Spleen (tissue), 11 donors: ENCODE measurements around the gene GALNT5. TPM values are rescaled to one million over a fixed set of nuclear protein-coding genes. Genes with fewer than 3 reads are reported as not detected.
A peak's percentile ranks its signal among the peaks of the same experiment; 100 is the strongest.

Experiments used
- DNase-seq: peaks from one replicate; pipeline ENCODE4 v3.0.0-alpha.2; 2020
- H3K27ac ChIP-seq, 8 donors: fragments of 200-600 bp; sonication (generic) in 7 of 8; 1 replicate in 4 of 8; 2 replicates in 4 of 8; pipeline versions ENCODE4 v1.5.0 to v1.8.0; 2016 to 2021; ENCODE audit warnings: inconsistent platforms in 4 of 8, mild to moderate bottlenecking in 4 of 8, moderate library complexity in 1 of 8
- H3K27me3 ChIP-seq, 7 donors: fragments of 200-600 bp; sonication (generic) in 6 of 7; replicated peaks in 1 of 7; 1 replicate in 4 of 7; 2 replicates in 3 of 7; pipeline versions ENCODE4 v1.5.0 to v1.8.0; 2016 to 2021; ENCODE audit warnings: inconsistent platforms in 3 of 7, mild to moderate bottlenecking in 1 of 7
- H3K36me3 ChIP-seq, 6 donors: fragments of 200-600 bp; sonication (generic) in 5 of 6; 1 replicate in 4 of 6; 2 replicates in 2 of 6; pipeline versions ENCODE4 v1.5.0 to v1.8.0; 2016 to 2021; ENCODE audit warnings: inconsistent platforms in 2 of 6
- H3K4me1 ChIP-seq, 6 donors: fragments of 200-600 bp; sonication (generic) in 5 of 6; 1 replicate in 3 of 6; 2 replicates in 3 of 6; pipeline versions ENCODE4 v1.5.0 to v1.8.0; 2016 to 2021; ENCODE audit warnings: inconsistent platforms in 3 of 6
- H3K4me3 ChIP-seq, 8 donors: fragments of 200-600 bp; sonication (generic) in 7 of 8; 1 replicate in 4 of 8; 2 replicates in 4 of 8; pipeline versions ENCODE4 v1.5.0 to v1.8.0; 2016 to 2021; ENCODE audit warnings: inconsistent platforms in 4 of 8, mild to moderate bottlenecking in 4 of 8, moderate library complexity in 2 of 8
- H3K9me3 ChIP-seq, 8 donors: fragments of 200-600 bp; sonication (generic) in 7 of 8; 1 replicate in 4 of 8; 2 replicates in 4 of 8; pipeline versions ENCODE4 v1.5.0 to v1.8.0; 2016 to 2021; ENCODE audit warnings: inconsistent platforms in 4 of 8
- CTCF ChIP-seq, 11 experiments: fragments of 200-600 bp in 7 of 11; fragments of 450-650 bp in 4 of 11; sonication (generic) in 4 of 11; IDR thresholded peaks in 8 of 11; conservative IDR thresholded peaks in 3 of 11; 1 replicate in 7 of 11; 2 replicates in 4 of 11; pipeline versions ENCODE4 v1.4.0 to v1.8.0; 2016 to 2021; ENCODE audit warnings: antibody characterized with exemption in 11 of 11, inconsistent platforms in 4 of 11, mild to moderate bottlenecking in 1 of 11
- POLR2A ChIP-seq, 3 donors: fragments of 450-650 bp; IDR thresholded peaks; one replicate each; pipeline ENCODE4 v1.5.1; 2017; ENCODE audit warnings: antibody characterized with exemption in 3 of 3, mild to moderate bottlenecking in 1 of 3
- POLR2AphosphoS5 ChIP-seq, 3 donors: sonication (generic); formaldehyde crosslinking; IDR thresholded peaks; one replicate each; pipeline ENCODE4 v1.5.1; 2017; ENCODE audit warnings: antibody characterized with exemption in 3 of 3
- WGBS, 5 donors: extraction: QIAGEN DNeasy Blood & Tissue Kit in 3 of 5; methylation state at CpG; one replicate each; pipeline versions ENCODE4 v1.1.5 to v1.1.7; 2013 to 2018; 5-methylcytosine and 5-hydroxymethylcytosine counted together
- intact Hi-C: fragments of 100-400 bp; cut with DNase I; formaldehyde crosslinking; loops from one replicate; pipeline ENCODE4 v1.15.0; 2023; ENCODE audit warnings: low total_unique reads
- polyA plus RNA-seq, 3 donors: library from polyadenylated mRNA; stranded (reverse); fragments of 200-250 nt; gene quantifications; one replicate each; pipeline ENCODE4 v1.2.1, GENCODE V29; 2013
- total RNA-seq, 7 donors: library from RNA; depleted of rRNA in 3 of 7; stranded (reverse); fragments of >200 nt in 3 of 7; fragmentation: NEBNext Ultra II Directional in 4 of 7; extraction: Animal tissue kit (Norgen Biotek cat#: 25700) in 4 of 7; gene quantifications; one replicate each; pipeline versions ENCODE4 v1.1.0 to v1.2.1, GENCODE V29; 2016 to 2021
- donor health status: healthy with polysubstance abuse.
- donor health status: DM: no; HTN: no; CAD: no; lungs with moderate emphysema.
- donor health status: DM: no; HTN: no; CAD: no.
- donor health status: Bipolar disorder and iron deficiency.
- donor health status: healthy.
- donor health status: DM: no; HTN: no; CAD: no.
- donor health status: DM: yes; HTN: yes; CAD: no.

GALNT5 gene
- total and polyA plus RNA-seq, 10 donors = 0.03 to 0.70 (median 0.11) TPM; not detected in 5

DNA sequence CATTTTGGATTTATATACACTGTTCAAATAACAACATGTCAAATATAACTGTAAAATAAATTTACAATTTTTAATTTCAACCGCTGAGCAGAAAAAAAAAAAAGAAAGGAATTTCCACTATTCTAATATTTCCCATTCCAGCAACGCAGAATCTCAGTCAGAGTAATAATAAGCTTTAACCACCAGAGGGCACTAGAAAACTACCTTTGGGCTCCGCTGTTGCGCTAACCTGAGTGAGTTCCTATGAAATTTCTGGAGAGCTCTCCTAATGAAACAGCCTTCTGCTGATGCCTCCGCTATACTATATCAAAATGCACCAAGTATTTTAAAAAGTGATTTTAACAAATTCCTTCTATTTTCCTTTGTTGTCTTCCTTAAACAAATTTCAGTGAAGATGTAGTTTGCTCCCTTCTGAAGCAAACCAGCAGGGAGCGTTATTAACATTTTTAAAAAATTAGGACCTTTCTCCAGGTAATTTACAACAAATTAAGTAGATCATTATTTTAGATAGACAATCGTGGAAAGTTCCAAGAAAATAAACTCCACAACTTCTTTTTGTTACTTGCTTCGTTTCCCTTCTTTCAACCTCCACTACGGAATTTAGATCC is 45.1 kb downstream of the GALNT5 start:
- no peaks in the 10 kb centered on the region for H3K9me3 ChIP-seq
- intact Hi-C loops = loop anchor here (5.0 to 10.0 kb wide), 2 partner anchors 292 to 710 kb away; no protein-coding TSS in a partner anchor
- TF ChIP-seq POLR2AphosphoS5 (IDR thresholded peaks at IDR 0.05) = no peak
- TF ChIP-seq POLR2A (IDR thresholded peaks at IDR 0.05) = no peak
- peak; percentile 40 to 87 (median 73) for TF ChIP-seq CTCF (IDR thresholded peaks at IDR 0.05 in 8 of 11, conservative IDR thresholded peaks at IDR 0.05 in 3 of 11)
- WGBS, 5 donors = 35 to 39% (median 36%) methylated on average over 9 of the region's 9 CpGs
- DNase-seq = no peak
- peaks cover 0 to 7% (median 0%) of the 10 kb centered on the region in 7 donors for H3K27me3 ChIP-seq
- H3K4me1 ChIP-seq = peaks cover 0 to 11% (median 0%) of the 10 kb centered on the region in 6 donors
- no peak overlapping the region for H3K27ac ChIP-seq
- no peak overlapping the region for H3K4me3 ChIP-seq
- H3K36me3 ChIP-seq = no peaks in the 10 kb centered on the region

DNA sequence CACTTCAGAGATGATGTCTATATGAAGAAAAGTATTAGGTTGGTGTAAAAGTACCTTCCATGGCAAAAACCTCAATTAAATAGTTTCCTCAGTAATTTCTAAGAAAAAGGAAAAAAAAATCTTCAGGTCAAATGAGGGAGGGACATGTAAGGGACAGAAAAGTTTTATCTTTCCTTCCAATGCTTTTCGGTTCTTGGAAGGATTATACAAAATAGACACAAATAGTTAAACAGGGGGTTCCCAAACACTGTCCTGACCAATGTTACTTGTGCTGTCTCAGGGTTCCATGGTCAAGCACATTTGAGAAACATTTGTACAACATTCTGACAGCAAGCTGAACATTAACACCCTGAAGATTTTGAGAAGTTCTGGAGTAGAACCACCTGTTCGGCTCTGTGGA is 46.1 kb downstream of the GALNT5 start:
- DNase-seq = no peak
- Histone ChIP-seq H3K36me3 (no peaks in the 10 kb centered on the region), H3K4me3 (no peak overlapping the region), H3K27ac (no peak overlapping the region), H3K27me3 (peaks cover 0 to 7% (median 0%) of the 10 kb centered on the region in 7 donors), H3K4me1 (peaks cover 0 to 11% (median 0%) of the 10 kb centered on the region in 6 donors), H3K9me3 (no peaks in the 10 kb centered on the region)
- intact Hi-C loops = loop anchor here (5.0 to 10.0 kb wide), 2 partner anchors 291 to 709 kb away; no protein-coding TSS in a partner anchor
- 42 to 68% (median 51%) methylated on average over 2 of the region's 2 CpGs for WGBS, 5 donors
- TF ChIP-seq CTCF (IDR thresholded peaks at IDR 0.05 in 8 of 11, conservative IDR thresholded peaks at IDR 0.05 in 3 of 11) (no peak), POLR2AphosphoS5 (IDR thresholded peaks at IDR 0.05) (no peak), POLR2A (IDR thresholded peaks at IDR 0.05) (no peak)

DNA sequence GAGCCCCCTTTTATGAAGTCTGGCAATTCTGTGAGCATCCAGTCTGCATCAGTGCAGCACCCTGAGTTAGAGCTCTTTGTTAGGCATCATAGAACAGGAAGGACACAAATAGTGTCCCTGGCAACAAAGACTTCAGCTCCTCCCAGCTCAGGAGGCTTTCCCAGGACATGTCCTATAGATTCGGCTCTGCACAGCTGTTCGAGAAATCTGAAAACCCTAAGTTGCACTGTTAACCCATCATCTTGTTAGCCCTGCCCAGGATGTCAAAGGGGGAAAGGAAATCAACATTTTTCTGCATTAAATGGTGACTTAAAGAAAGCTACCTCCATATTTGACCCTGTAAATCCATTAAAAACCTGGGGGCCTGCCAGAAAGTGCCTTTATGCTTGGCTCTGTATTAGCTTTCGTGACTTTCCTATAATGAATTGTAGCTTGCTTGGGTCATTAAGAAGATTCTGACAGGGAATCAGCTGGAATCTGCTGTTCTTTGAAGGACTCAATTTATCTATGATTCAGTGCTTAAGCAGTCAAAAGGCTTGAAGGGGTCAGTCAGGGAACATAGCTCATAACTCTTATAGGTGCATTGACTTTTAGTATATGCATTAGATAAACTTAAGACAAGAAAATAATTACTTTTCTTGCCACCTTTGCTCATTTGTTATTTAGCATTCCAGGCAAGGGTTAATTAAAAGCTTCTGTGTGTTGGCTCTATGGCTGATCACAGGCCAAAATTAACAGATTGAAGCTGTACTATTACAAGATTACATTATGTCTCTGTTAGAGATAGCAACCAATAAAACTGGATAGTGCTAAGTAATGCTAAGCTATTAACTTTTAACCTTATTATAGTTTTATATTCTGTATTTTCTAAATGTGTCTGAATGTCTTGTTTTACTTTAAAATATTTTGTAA is 47.6 kb downstream of the GALNT5 start:
- Histone ChIP-seq H3K9me3 (no peaks in the 10 kb centered on the region), H3K27ac (no peak overlapping the region), H3K4me3 (no peak overlapping the region), H3K27me3 (peaks cover 0 to 7% (median 0%) of the 10 kb centered on the region in 7 donors), H3K4me1 (peaks cover 0 to 11% (median 0%) of the 10 kb centered on the region in 6 donors), H3K36me3 (no peaks in the 10 kb centered on the region)
- WGBS, 5 donors = 41 to 56% (median 46%) methylated on average over 3 of the region's 3 CpGs
- TF ChIP-seq CTCF (IDR thresholded peaks at IDR 0.05 in 8 of 11, conservative IDR thresholded peaks at IDR 0.05 in 3 of 11) (no peak), POLR2A (IDR thresholded peaks at IDR 0.05) (no peak), POLR2AphosphoS5 (IDR thresholded peaks at IDR 0.05) (no peak)
- intact Hi-C loops = loop anchor here (5.0 to 10.0 kb wide), 2 partner anchors 290 to 707 kb away; no protein-coding TSS in a partner anchor
- DNase-seq = no peak
